Activated naive CD4-positive, alpha-beta T cell treated with anti-CD3 and anti-CD28 coated beads, Interleukin-2, amount 50 U/mL, for 24 hours (primary cell): ENCODE measurements around the gene DNAJC30.
"Not testable (repeated sequence)": the region's sequence is repeated elsewhere in the genome, so short reads cannot be mapped to it uniquely, and the experiment has no call there.

Source experiments
- H3K27ac Mint-ChIP-seq: one replicate; pipeline ENCODE4 v1.8.0; 2021; ENCODE audit warnings: mild to moderate bottlenecking, mixed read lengths
- H3K27me3 Mint-ChIP-seq: one replicate; pipeline ENCODE4 v1.8.0; 2021; ENCODE audit warnings: mixed read lengths
- H3K36me3 Mint-ChIP-seq: one replicate; pipeline ENCODE4 v1.8.0; 2021; ENCODE audit warnings: mixed read lengths
- H3K4me1 Mint-ChIP-seq: one replicate; pipeline ENCODE4 v1.8.0; 2021; ENCODE audit warnings: mixed read lengths
- H3K4me3 Mint-ChIP-seq: one replicate; pipeline ENCODE4 v1.8.0; 2021; ENCODE audit warnings: mild to moderate bottlenecking, mixed read lengths
- H3K9me3 Mint-ChIP-seq: one replicate; pipeline ENCODE4 v1.8.0; 2021; ENCODE audit warnings: mixed read lengths

Gene DNAJC30

GRCh38 chr7:73683056-73683787, at the start of gene DNAJC30, which contains the start of gene BUD23:
TSS of gene DNAJC30 (minus strand) at chr7:73683453. CDS start at chr7:73683423, 30 bp downstream.
TSS of gene BUD23 (plus strand) at chr7:73683597. CDS start at chr7:73683626, 29 bp downstream.
- Mint-ChIP-seq H3K27ac (peak within 1 kb of the TSS; percentile 98), H3K4me3 (peak within 1 kb of the TSS; percentile 100), H3K27me3 (no peaks in the 10 kb centered on the region), H3K36me3 (peaks cover 9% of the 10 kb centered on the region), H3K9me3 (no peaks in the 10 kb centered on the region), H3K4me1 (peaks cover 40% of the 10 kb centered on the region)

- Mint-ChIP-seq H3K27me3 (peaks cover 4% of the 10 kb centered on the region), H3K4me3 (no peak overlapping the region), H3K27ac (no peak overlapping the region), H3K4me1 (peaks cover 6% of the 10 kb centered on the region), H3K36me3 (no peaks in the 10 kb centered on the region), H3K9me3 (no peaks in the 10 kb centered on the region)
Measured at GRCh38 chr7:73732397-73732796, 49.1 kb upstream of the DNAJC30 start.

- Mint-ChIP-seq H3K27me3 (peaks cover 4% of the 10 kb centered on the region), H3K36me3 (no peaks in the 10 kb centered on the region), H3K27ac (no peak overlapping the region), H3K9me3 (no peaks in the 10 kb centered on the region), H3K4me3 (no peak overlapping the region), H3K4me1 (peaks cover 6% of the 10 kb centered on the region)
Measured at GRCh38 chr7:73730485-73730884, 47.2 kb upstream of the DNAJC30 start.

- Mint-ChIP-seq H3K27me3 (peaks cover 4% of the 10 kb centered on the region), H3K9me3 (no peaks in the 10 kb centered on the region), H3K4me1 (no peaks in the 10 kb centered on the region), H3K27ac (peak overlapping the region; percentile 65), H3K36me3 (no peaks in the 10 kb centered on the region), H3K4me3 (no peak overlapping the region)
Measured at GRCh38 chr7:73728551-73728950, 45.3 kb upstream of the DNAJC30 start.

GRCh38 chr7:73727952-73728351, 44.7 kb upstream of the DNAJC30 start:
- no peak overlapping the region for H3K4me3 Mint-ChIP-seq
- no peak overlapping the region for H3K27ac Mint-ChIP-seq
- peaks cover 4% of the 10 kb centered on the region for H3K27me3 Mint-ChIP-seq
- H3K4me1 Mint-ChIP-seq, result no peaks in the 10 kb centered on the region
- no peaks in the 10 kb centered on the region for H3K36me3 Mint-ChIP-seq
- no peaks in the 10 kb centered on the region for H3K9me3 Mint-ChIP-seq

GRCh38 chr7:73726083-73726466, 42.8 kb upstream of the DNAJC30 start:
- no peaks in the 10 kb centered on the region for H3K9me3 Mint-ChIP-seq
- no peak overlapping the region for H3K27ac Mint-ChIP-seq
- H3K27me3 Mint-ChIP-seq, result peaks cover 4% of the 10 kb centered on the region
- no peaks in the 10 kb centered on the region for H3K4me1 Mint-ChIP-seq
- no peaks in the 10 kb centered on the region for H3K36me3 Mint-ChIP-seq
- no peak overlapping the region for H3K4me3 Mint-ChIP-seq

- H3K9me3 Mint-ChIP-seq, result no peaks in the 10 kb centered on the region
- H3K4me1 Mint-ChIP-seq, result peaks cover 6% of the 10 kb centered on the region
- no peak overlapping the region for H3K27ac Mint-ChIP-seq
- H3K4me3 Mint-ChIP-seq, result no peak overlapping the region
- peaks cover 6% of the 10 kb centered on the region for H3K27me3 Mint-ChIP-seq
- H3K36me3 Mint-ChIP-seq, result no peaks in the 10 kb centered on the region
Measured at GRCh38 chr7:73723813-73724212, 40.6 kb upstream of the DNAJC30 start.

GRCh38 chr7:73722785-73723184, 39.5 kb upstream of the DNAJC30 start:
- Mint-ChIP-seq H3K27ac (no peak overlapping the region), H3K27me3 (peaks cover 2% of the 10 kb centered on the region), H3K9me3 (no peaks in the 10 kb centered on the region), H3K4me3 (no peak overlapping the region), H3K4me1 (peaks cover 12% of the 10 kb centered on the region), H3K36me3 (no peaks in the 10 kb centered on the region)

GRCh38 chr7:73722182-73722581, 38.9 kb upstream of the DNAJC30 start:
- not testable (repeated sequence) for H3K27me3 Mint-ChIP-seq, H3K27ac Mint-ChIP-seq, H3K9me3 Mint-ChIP-seq, H3K36me3 Mint-ChIP-seq, H3K4me3 Mint-ChIP-seq
- peaks cover 17% of the 10 kb centered on the region for H3K4me1 Mint-ChIP-seq

- Mint-ChIP-seq H3K27ac (no peak overlapping the region), H3K4me1 (peaks cover 21% of the 10 kb centered on the region), H3K4me3 (peak overlapping the region; percentile 66), H3K36me3 (peaks cover 2% of the 10 kb centered on the region), H3K27me3 (peaks cover 2% of the 10 kb centered on the region), H3K9me3 (no peaks in the 10 kb centered on the region)
Measured at GRCh38 chr7:73721377-73721817, 38.1 kb upstream of the DNAJC30 start.

- Mint-ChIP-seq H3K4me3 (peak overlapping the region; percentile 84), H3K27ac (peak overlapping the region; percentile 51)
Measured at GRCh38 chr7:73720443-73720842, 37.2 kb upstream of the DNAJC30 start.

GRCh38 chr7:73719806-73720169, 36.5 kb upstream of the DNAJC30 start:
- Mint-ChIP-seq H3K27ac (no peak overlapping the region), H3K4me1 (peaks cover 31% of the 10 kb centered on the region), H3K36me3 (peaks cover 2% of the 10 kb centered on the region), H3K27me3 (peaks cover 2% of the 10 kb centered on the region), H3K9me3 (no peaks in the 10 kb centered on the region), H3K4me3 (peak overlapping the region; percentile 84)

More at GRCh38 chr7:73720443-73720842, 37.2 kb upstream of the DNAJC30 start:
- H3K4me1 Mint-ChIP-seq, result peaks cover 30% of the 10 kb centered on the region
- not testable (repeated sequence) for H3K9me3 Mint-ChIP-seq, H3K27me3 Mint-ChIP-seq, H3K36me3 Mint-ChIP-seq

GRCh38 chr7:73718905-73719805, 35.9 kb upstream of the DNAJC30 start, which contains the start of gene STX1A:
TSS of gene STX1A (minus strand) at chr7:73719669. CDS start at chr7:73719631, 38 bp downstream.
- no peaks in the 10 kb centered on the region for H3K9me3 Mint-ChIP-seq
- H3K4me3 Mint-ChIP-seq, result peak within 1 kb of the TSS; percentile 91
- peaks cover 2% of the 10 kb centered on the region for H3K27me3 Mint-ChIP-seq
- peaks cover 2% of the 10 kb centered on the region for H3K36me3 Mint-ChIP-seq
- peak within 1 kb of the TSS; percentile 51 for H3K27ac Mint-ChIP-seq
- H3K4me1 Mint-ChIP-seq, result peaks cover 31% of the 10 kb centered on the region

GRCh38 chr7:73718438-73718881, 35.2 kb upstream of the DNAJC30 start:
- H3K4me1 Mint-ChIP-seq, result peaks cover 31% of the 10 kb centered on the region
- peak overlapping the region; percentile 91 for H3K4me3 Mint-ChIP-seq
- no peaks in the 10 kb centered on the region for H3K9me3 Mint-ChIP-seq
- H3K27ac Mint-ChIP-seq, result no peak overlapping the region
- peaks cover 2% of the 10 kb centered on the region for H3K36me3 Mint-ChIP-seq
- peaks cover 2% of the 10 kb centered on the region for H3K27me3 Mint-ChIP-seq

- H3K9me3 Mint-ChIP-seq, result no peaks in the 10 kb centered on the region
- peak overlapping the region; percentile 83 for H3K27ac Mint-ChIP-seq
- peak overlapping the region; percentile 91 for H3K4me3 Mint-ChIP-seq
- peaks cover 31% of the 10 kb centered on the region for H3K4me1 Mint-ChIP-seq
- peaks cover 2% of the 10 kb centered on the region for H3K27me3 Mint-ChIP-seq
- H3K36me3 Mint-ChIP-seq, result peaks cover 2% of the 10 kb centered on the region
Measured at GRCh38 chr7:73717991-73718405, 34.7 kb upstream of the DNAJC30 start.
